ENCODE data around the gene DLEC1. TPM values are rescaled to one million over a fixed set of nuclear protein-coding genes. Genes with fewer than 3 reads are reported as not detected.
A peak's percentile ranks its signal among the peaks of the same experiment; 100 is the strongest.

Gene DLEC1
- polyA plus RNA-seq (2013, experiment 1 of 2) = 2.5 TPM
- 2.5 TPM for polyA plus RNA-seq (2013, experiment 2 of 2)

GRCh38 chr3:38039101-38039898 lies at the start of gene DLEC1:
Gene DLEC1, plus strand, starts transcription at chr3:38039208. Its CDS starts 18 bp downstream, at chr3:38039226.
- Histone ChIP-seq H3K4me1 (ENCODE audit: control insufficient read depth in 2 of 2, insufficient read depth in 1 of 2, low read depth in 1 of 2, low read length in 2 of 2) (peaks cover 0 to 5% of the 10 kb centered on the region in 2 donors), H4K8ac (ENCODE audit: low read depth, low read length) (no peak within 1 kb of the TSS), H3K79me1 (ENCODE audit: low read depth, low read length) (no peaks in the 10 kb centered on the region), H3K4ac (ENCODE audit: low read length) (no peak within 1 kb of the TSS), H3K27ac (replicated peaks; ENCODE audit: low read length) (no peak within 1 kb of the TSS), H2AFZ (ENCODE audit: low read length) (peak within 1 kb of the TSS; percentile 77), H3K4me3 (ENCODE audit: low read length in 2 of 2) (peak within 1 kb of the TSS; percentile 31 to 82), H3K23ac (ENCODE audit: low read depth, low read length, poor library complexity) (peak within 1 kb of the TSS; percentile 8), H2BK15ac (ENCODE audit: low read length) (no peak within 1 kb of the TSS), H3K9me3 (replicated peaks in 1 of 2; ENCODE audit: control insufficient read depth in 2 of 2, insufficient read depth in 1 of 2, low read depth in 1 of 2, low read length in 2 of 2) (no peaks in the 10 kb centered on the region), H3K14ac (ENCODE audit: low read length) (peak within 1 kb of the TSS; percentile 28), H3K4me2 (ENCODE audit: insufficient read depth, low read length, poor library complexity, severe bottlenecking) (peak within 1 kb of the TSS; percentile 95), H3K18ac (ENCODE audit: low read length) (peak within 1 kb of the TSS; percentile 61), H2BK12ac (ENCODE audit: low read length) (no peak within 1 kb of the TSS), H2AK5ac (ENCODE audit: low read depth, low read length) (no peak within 1 kb of the TSS), H3K27me3 (ENCODE audit: control insufficient read depth in 3 of 3, insufficient read depth in 3 of 3, low read depth in 1 of 3, low read length in 3 of 3) (peaks cover 2 to 31% (median 17%) of the 10 kb centered on the region in 3 experiments), H3K9ac (ENCODE audit: low read depth, low read length, poor library complexity) (peak within 1 kb of the TSS; percentile 79), H4K91ac (ENCODE audit: low read depth, low read length, poor library complexity) (no peak within 1 kb of the TSS), H2BK5ac (ENCODE audit: low read length) (no peak within 1 kb of the TSS), H3K36me3 (replicated peaks in 1 of 2; ENCODE audit: control insufficient read depth in 2 of 2, insufficient read depth in 2 of 2, low read length in 2 of 2) (no peaks in the 10 kb centered on the region), H2BK120ac (ENCODE audit: low read depth, low read length) (no peak within 1 kb of the TSS)
- peak; percentile 64 for DNase-seq (ENCODE audit: low spot score)
- no CpG with 5 or more reads among the region's 67 CpGs for WGBS, 2 donors (ENCODE audit: extremely low coverage in 2 of 2, insufficient read length in 2 of 2, insufficient replicate concordance in 1 of 2)

- Histone ChIP-seq H2BK5ac (ENCODE audit: low read length) (no peak overlapping the region), H2AFZ (ENCODE audit: low read length) (no peak overlapping the region), H3K4me2 (ENCODE audit: insufficient read depth, low read length, poor library complexity, severe bottlenecking) (no peak overlapping the region), H2BK120ac (ENCODE audit: low read depth, low read length) (no peak overlapping the region), H2BK15ac (ENCODE audit: low read length) (peak overlapping the region; percentile 46), H3K79me1 (ENCODE audit: low read depth, low read length) (no peaks in the 10 kb centered on the region), H3K4me1 (ENCODE audit: control insufficient read depth in 2 of 2, insufficient read depth in 1 of 2, low read depth in 1 of 2, low read length in 2 of 2) (peaks cover 0 to 7% of the 10 kb centered on the region in 2 donors), H3K4ac (ENCODE audit: low read length) (no peak overlapping the region), H2BK12ac (ENCODE audit: low read length) (no peak overlapping the region), H3K9me3 (replicated peaks in 1 of 2; ENCODE audit: control insufficient read depth in 2 of 2, insufficient read depth in 1 of 2, low read depth in 1 of 2, low read length in 2 of 2) (no peaks in the 10 kb centered on the region), H3K23ac (ENCODE audit: low read depth, low read length, poor library complexity) (peak overlapping the region; percentile 59), H3K18ac (ENCODE audit: low read length) (peak overlapping the region; percentile 39), H4K91ac (ENCODE audit: low read depth, low read length, poor library complexity) (no peak overlapping the region), H3K9ac (ENCODE audit: low read depth, low read length, poor library complexity) (peak overlapping the region; percentile 66), H2AK5ac (ENCODE audit: low read depth, low read length) (peak overlapping the region; percentile 69), H3K36me3 (replicated peaks in 1 of 2; ENCODE audit: control insufficient read depth in 2 of 2, insufficient read depth in 2 of 2, low read length in 2 of 2) (peaks cover 0 to 2% of the 10 kb centered on the region in 2 donors), H3K14ac (ENCODE audit: low read length) (peak overlapping the region; percentile 94), H3K27me3 (ENCODE audit: control insufficient read depth in 3 of 3, insufficient read depth in 3 of 3, low read depth in 1 of 3, low read length in 3 of 3) (peaks cover 0 to 59% (median 0%) of the 10 kb centered on the region in 3 experiments), H3K4me3 (ENCODE audit: low read length in 2 of 2) (no peak overlapping the region), H4K8ac (ENCODE audit: low read depth, low read length) (peak overlapping the region; percentile 54), H3K27ac (replicated peaks; ENCODE audit: low read length) (no peak overlapping the region)
- WGBS, 2 donors (ENCODE audit: extremely low coverage in 2 of 2, insufficient read length in 2 of 2, insufficient replicate concordance in 1 of 2) = no CpG with 5 or more reads among the region's 7 CpGs
- DNase-seq (ENCODE audit: low spot score) = no peak
Observed at GRCh38 chr3:37989821-37990480, 49.1 kb upstream of the DLEC1 start.

GRCh38 chr3:37990527-37990926 lies 48.5 kb upstream of the DLEC1 start, which contains the start of gene VILL:
Gene VILL, plus strand, starts transcription at chr3:37990786. Its CDS starts 2,887 bp downstream, at chr3:37993673.
- Histone ChIP-seq H4K8ac (ENCODE audit: low read depth, low read length) (peak within 1 kb of the TSS; percentile 54), H2BK5ac (ENCODE audit: low read length) (no peak within 1 kb of the TSS), H2BK12ac (ENCODE audit: low read length) (no peak within 1 kb of the TSS), H3K9me3 (replicated peaks in 1 of 2; ENCODE audit: control insufficient read depth in 2 of 2, insufficient read depth in 1 of 2, low read depth in 1 of 2, low read length in 2 of 2) (no peaks in the 10 kb centered on the region), H3K9ac (ENCODE audit: low read depth, low read length, poor library complexity) (peak within 1 kb of the TSS; percentile 66), H3K36me3 (replicated peaks in 1 of 2; ENCODE audit: control insufficient read depth in 2 of 2, insufficient read depth in 2 of 2, low read length in 2 of 2) (peaks cover 0 to 2% of the 10 kb centered on the region in 2 donors), H3K27me3 (ENCODE audit: control insufficient read depth in 3 of 3, insufficient read depth in 3 of 3, low read depth in 1 of 3, low read length in 3 of 3) (peaks cover 0 to 64% (median 0%) of the 10 kb centered on the region in 3 experiments), H3K27ac (replicated peaks; ENCODE audit: low read length) (no peak within 1 kb of the TSS), H2BK120ac (ENCODE audit: low read depth, low read length) (no peak within 1 kb of the TSS), H3K23ac (ENCODE audit: low read depth, low read length, poor library complexity) (peak within 1 kb of the TSS; percentile 59), H3K14ac (ENCODE audit: low read length) (peak within 1 kb of the TSS; percentile 94), H3K4ac (ENCODE audit: low read length) (peak within 1 kb of the TSS; percentile 38), H3K4me3 (ENCODE audit: low read length in 2 of 2) (no peak within 1 kb of the TSS), H3K4me1 (ENCODE audit: control insufficient read depth in 2 of 2, insufficient read depth in 1 of 2, low read depth in 1 of 2, low read length in 2 of 2) (peaks cover 0 to 9% of the 10 kb centered on the region in 2 donors), H2AK5ac (ENCODE audit: low read depth, low read length) (peak within 1 kb of the TSS; percentile 69), H3K18ac (ENCODE audit: low read length) (peak within 1 kb of the TSS; percentile 39), H3K4me2 (ENCODE audit: insufficient read depth, low read length, poor library complexity, severe bottlenecking) (no peak within 1 kb of the TSS), H4K91ac (ENCODE audit: low read depth, low read length, poor library complexity) (peak within 1 kb of the TSS; percentile 66), H2BK15ac (ENCODE audit: low read length) (peak within 1 kb of the TSS; percentile 46), H2AFZ (ENCODE audit: low read length) (no peak within 1 kb of the TSS), H3K79me1 (ENCODE audit: low read depth, low read length) (no peaks in the 10 kb centered on the region)
- WGBS, 2 donors (ENCODE audit: extremely low coverage in 2 of 2, insufficient read length in 2 of 2, insufficient replicate concordance in 1 of 2) = no CpG with 5 or more reads among the region's 10 CpGs
- DNase-seq (ENCODE audit: low spot score) = no peak

- peak overlapping the region; percentile 38 for H3K4ac ChIP-seq (ENCODE audit: low read length)
- peaks cover 0 to 67% (median 0%) of the 10 kb centered on the region in 3 experiments for H3K27me3 ChIP-seq (ENCODE audit: control insufficient read depth in 3 of 3, insufficient read depth in 3 of 3, low read depth in 1 of 3, low read length in 3 of 3)
- no peak overlapping the region for H3K4me3 ChIP-seq (ENCODE audit: low read length in 2 of 2)
- no CpG with 5 or more reads among the region's 6 CpGs for WGBS, 2 donors (ENCODE audit: extremely low coverage in 2 of 2, insufficient read length in 2 of 2, insufficient replicate concordance in 1 of 2)
- no peak overlapping the region for H3K4me2 ChIP-seq (ENCODE audit: insufficient read depth, low read length, poor library complexity, severe bottlenecking)
- no peak overlapping the region for H3K23ac ChIP-seq (ENCODE audit: low read depth, low read length, poor library complexity)
- H4K91ac ChIP-seq (ENCODE audit: low read depth, low read length, poor library complexity) = peak overlapping the region; percentile 66
- H3K18ac ChIP-seq (ENCODE audit: low read length) = no peak overlapping the region
- peaks cover 0 to 2% of the 10 kb centered on the region in 2 donors for H3K36me3 ChIP-seq (replicated peaks in 1 of 2; ENCODE audit: control insufficient read depth in 2 of 2, insufficient read depth in 2 of 2, low read length in 2 of 2)
- H2BK5ac ChIP-seq (ENCODE audit: low read length) = no peak overlapping the region
- DNase-seq (ENCODE audit: low spot score) = no peak
- no peak overlapping the region for H2AFZ ChIP-seq (ENCODE audit: low read length)
- no peak overlapping the region for H3K27ac ChIP-seq (replicated peaks; ENCODE audit: low read length)
- H3K4me1 ChIP-seq (ENCODE audit: control insufficient read depth in 2 of 2, insufficient read depth in 1 of 2, low read depth in 1 of 2, low read length in 2 of 2) = peaks cover 0 to 9% of the 10 kb centered on the region in 2 donors
- no peak overlapping the region for H3K14ac ChIP-seq (ENCODE audit: low read length)
- no peak overlapping the region for H2AK5ac ChIP-seq (ENCODE audit: low read depth, low read length)
- H4K8ac ChIP-seq (ENCODE audit: low read depth, low read length) = no peak overlapping the region
- H3K9ac ChIP-seq (ENCODE audit: low read depth, low read length, poor library complexity) = no peak overlapping the region
- no peak overlapping the region for H2BK12ac ChIP-seq (ENCODE audit: low read length)
- H2BK120ac ChIP-seq (ENCODE audit: low read depth, low read length) = no peak overlapping the region
- H2BK15ac ChIP-seq (ENCODE audit: low read length) = no peak overlapping the region
- no peaks in the 10 kb centered on the region for H3K79me1 ChIP-seq (ENCODE audit: low read depth, low read length)
- no peaks in the 10 kb centered on the region for H3K9me3 ChIP-seq (replicated peaks in 1 of 2; ENCODE audit: control insufficient read depth in 2 of 2, insufficient read depth in 1 of 2, low read depth in 1 of 2, low read length in 2 of 2)
Observed at GRCh38 chr3:37991109-37991508, 47.9 kb upstream of the DLEC1 start.

Measured in neuronal stem cell (in vitro differentiated cells).